Ovary (tissue), 9 donors: ENCODE data around the gene CHN2. TPM values are rescaled to one million over a fixed set of nuclear protein-coding genes. Genes with fewer than 3 reads are reported as not detected.

Source experiments
- DNase-seq, 5 donors: peaks; one replicate each; pipeline ENCODE4 v3.0.0-alpha.2; 2019 to 2020
- H3K27ac ChIP-seq, 2 donors: fragments of 200-600 bp; one replicate each; pipeline versions ENCODE4 v1.5.1 to v1.8.0; 2019 to 2022
- H3K27me3 ChIP-seq: fragments of 200-600 bp; one replicate; pipeline ENCODE4 v1.8.0; 2022
- H3K36me3 ChIP-seq: fragments of 200-600 bp; sonication (generic); one replicate; pipeline ENCODE4 v1.5.1; 2019
- H3K4me1 ChIP-seq: one replicate; pipeline ENCODE4 v1.8.1; 2013; ENCODE audit warnings: mild to moderate bottlenecking, moderate library complexity; ENCODE audit not compliant: insufficient read depth
- H3K4me3 ChIP-seq: fragments of 200-600 bp; sonication (generic); one replicate; pipeline ENCODE4 v1.5.1; 2017
- H3K9me3 ChIP-seq, 2 donors: fragments of 200-600 bp in 1 of 2; sonication (generic) in 1 of 2; one replicate each; pipeline versions ENCODE4 v1.5.1 to v1.8.1; 2013 to 2019; ENCODE audit warnings: mild to moderate bottlenecking in 1 of 2, moderate library complexity in 1 of 2
- CTCF ChIP-seq, 3 donors: fragments of 450-650 bp in 2 of 3; fragments of 200-600 bp in 1 of 3; IDR thresholded peaks; one replicate each; pipeline versions ENCODE4 v1.5.1 to v1.8.0; 2016 to 2022; ENCODE audit warnings: antibody characterized with exemption in 3 of 3, mild to moderate bottlenecking in 1 of 3
- EP300 ChIP-seq: sonication (generic); formaldehyde crosslinking; IDR thresholded peaks from one replicate; pipeline ENCODE4 v1.6.1; 2017; ENCODE audit warnings: antibody characterized with exemption
- POLR2A ChIP-seq: fragments of 450-650 bp; IDR thresholded peaks from one replicate; pipeline ENCODE4 v1.6.1; 2017; ENCODE audit warnings: antibody characterized with exemption, mild to moderate bottlenecking, moderate library complexity
- WGBS, 3 donors: extraction: QIAGEN DNeasy Blood & Tissue Kit in 1 of 3; methylation state at CpG; one replicate each; pipeline versions ENCODE4 v1.1.5 to v1.1.7; 2013 to 2017; 5-methylcytosine and 5-hydroxymethylcytosine counted together
- intact Hi-C, 4 donors: fragments of 100-400 bp; cut with DNase I; formaldehyde crosslinking; loops; one replicate each; pipeline versions ENCODE4 v1.11.0 to v1.15.1; 2022 to 2023
- polyA plus RNA-seq, 2 donors: library from polyadenylated mRNA; stranded (reverse); fragments of 200-250 nt in 1 of 2; fragments of 350-450 nt in 1 of 2; fragmentation: Illumina TruSeq in 1 of 2; extraction: RNeasy Lipid Tissue Mini Kit (QIAGEN cat#74804) in 1 of 2; gene quantifications; one replicate each; pipeline ENCODE4 v1.2.3, GENCODE V29; 2013 to 2014
- total RNA-seq, 7 donors: library from RNA; depleted of rRNA in 2 of 7; stranded (reverse); fragments of >200 nt in 2 of 7; fragmentation: NEBNext Ultra II Directional in 3 of 7; extraction: Animal tissue kit (Norgen Biotek cat#: 25700) in 3 of 7; gene quantifications; one replicate each; pipeline versions ENCODE4 v1.1.0 to v1.2.4, GENCODE V29; 2016 to 2023
- donor health status: DM: no; HTN: no; CAD: no; lungs with moderate emphysema.
- donor health status: DM: no; HTN: no; CAD: no.
- donor health status: Bipolar disorder and iron deficiency.
- donor health status: DM: yes; HTN: yes; CAD: no.
- donor health status: DM: no; HTN: no; CAD: no.
- donor health status: DM: yes; HTN: yes; CAD: no.

CHN2 gene
- total and polyA plus RNA-seq, 9 donors = 17.9 to 32.6 (median 22.3) TPM

- Histone ChIP-seq H3K9me3 (no peaks in the 10 kb centered on the region), H3K4me1 (no peaks in the 10 kb centered on the region), H3K36me3 (no peaks in the 10 kb centered on the region), H3K27me3 (no peaks in the 10 kb centered on the region), H3K4me3 (no peak overlapping the region), H3K27ac (no peak overlapping the region)
- DNase-seq = no peak
- 81 to 84% (median 84%) methylated on average over 4 of the region's 4 CpGs for WGBS, 3 donors
- no peak for TF ChIP-seq POLR2A
- TF ChIP-seq EP300 = no peak
- no peak for TF ChIP-seq CTCF (IDR thresholded peaks at IDR 0.05)
- intact Hi-C loops = no loop called here
Observed at GRCh38 chr7:29386196-29386765, 191.7 kb downstream of the CHN2 start.

GRCh38 chr7:29391262-29391661 lies 196.7 kb downstream of the CHN2 start:
- intact Hi-C loops = loop anchor here in 1 of 4 donors (5.0 kb wide), 1 partner anchor 199 kb away; the partner anchor contains the start of gene CHN2

GRCh38 chr7:29394321-29394720 lies 199.7 kb downstream of the CHN2 start:
- H3K4me3 ChIP-seq = no peak overlapping the region
- H3K27ac ChIP-seq = no peak overlapping the region
- no peaks in the 10 kb centered on the region for H3K4me1 ChIP-seq
- H3K9me3 ChIP-seq = no peaks in the 10 kb centered on the region
- no peaks in the 10 kb centered on the region for H3K27me3 ChIP-seq
- 74 to 82% (median 75%) methylated on average over 7 of the region's 7 CpGs for WGBS, 3 donors
- H3K36me3 ChIP-seq = no peaks in the 10 kb centered on the region
- intact Hi-C loops = loop anchor here in 1 of 4 donors (5.0 kb wide), 1 partner anchor 202 kb away; the partner anchor contains the start of gene CHN2
- TF ChIP-seq POLR2A = no peak
- no peak for DNase-seq

More at GRCh38 chr7:29391262-29391661, 196.7 kb downstream of the CHN2 start:
- 75 to 95% (median 84%) methylated on average over 1 of the region's 1 CpG for WGBS, 3 donors
- no peak for DNase-seq
- no peaks in the 10 kb centered on the region for H3K9me3 ChIP-seq
- H3K27ac ChIP-seq = no peak overlapping the region
- no peaks in the 10 kb centered on the region for H3K36me3 ChIP-seq
- H3K27me3 ChIP-seq = no peaks in the 10 kb centered on the region
- no peak overlapping the region for H3K4me3 ChIP-seq
- TF ChIP-seq CTCF (IDR thresholded peaks at IDR 0.05) = no peak
- TF ChIP-seq EP300 = no peak
- no peak for TF ChIP-seq POLR2A
- no peaks in the 10 kb centered on the region for H3K4me1 ChIP-seq

GRCh38 chr7:29396563-29396962 lies 202.0 kb downstream of the CHN2 start:
- H3K9me3 ChIP-seq = no peaks in the 10 kb centered on the region
- no peak overlapping the region for H3K4me3 ChIP-seq
- 81 to 87% (median 84%) methylated on average over 7 of the region's 7 CpGs for WGBS, 3 donors
- intact Hi-C loops = no loop called here
- no peak overlapping the region for H3K27ac ChIP-seq
- no peaks in the 10 kb centered on the region for H3K27me3 ChIP-seq
- H3K36me3 ChIP-seq = no peaks in the 10 kb centered on the region
- no peaks in the 10 kb centered on the region for H3K4me1 ChIP-seq
- TF ChIP-seq CTCF (IDR thresholded peaks at IDR 0.05) (no peak), POLR2A (no peak), EP300 (no peak)
- DNase-seq = no peak

- no peak for DNase-seq
- Histone ChIP-seq H3K4me1 (no peaks in the 10 kb centered on the region), H3K27me3 (no peaks in the 10 kb centered on the region), H3K9me3 (no peaks in the 10 kb centered on the region), H3K4me3 (no peak overlapping the region), H3K36me3 (no peaks in the 10 kb centered on the region), H3K27ac (no peak overlapping the region)
- 22 to 41% (median 40%) methylated on average over 2 of the region's 2 CpGs for WGBS, 3 donors
- no peak for TF ChIP-seq POLR2A
- intact Hi-C loops = no loop called here
Observed at GRCh38 chr7:29397398-29397797, 202.8 kb downstream of the CHN2 start.
